ENCODE results near the gene F2. TPM values are rescaled to one million over a fixed set of nuclear protein-coding genes. Genes with fewer than 3 reads are reported as not detected.

The F2 gene
- total RNA-seq, 1 donor from 2014 or later, result not detected

DNA sequence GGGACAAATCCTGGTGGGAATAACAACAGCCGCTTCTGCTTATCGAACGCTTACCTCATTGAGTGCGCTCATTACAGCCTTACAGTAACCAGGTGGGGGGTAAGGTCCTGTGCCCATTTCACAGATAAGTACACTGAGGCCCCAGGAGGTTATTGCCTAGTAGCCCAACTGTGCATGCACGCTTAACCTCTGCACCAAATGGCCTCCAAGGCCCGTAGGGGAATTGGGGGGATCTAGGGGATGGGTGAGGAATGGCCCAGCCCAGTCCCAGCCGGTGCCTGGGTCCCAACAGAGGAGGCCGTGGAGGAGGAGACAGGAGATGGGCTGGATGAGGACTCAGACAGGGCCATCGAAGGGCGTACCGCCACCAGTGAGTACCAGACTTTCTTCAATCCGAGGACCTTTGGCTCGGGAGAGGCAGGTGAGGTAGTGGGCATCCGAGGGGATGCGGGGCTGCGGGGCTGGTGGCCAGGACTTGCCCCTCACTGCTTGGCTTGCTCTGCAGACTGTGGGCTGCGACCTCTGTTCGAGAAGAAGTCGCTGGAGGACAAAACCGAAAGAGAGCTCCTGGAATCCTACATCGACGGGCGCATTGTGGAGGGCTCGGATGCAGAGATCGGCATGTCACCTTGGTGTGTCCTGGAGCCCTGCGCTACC lies 7.3 kb downstream of the F2 start:
- Mint-ChIP-seq H3K9me3 (no peaks in the 10 kb centered on the region), H3K4me3 (no peak overlapping the region), H3K4me1 (peaks cover 9% of the 10 kb centered on the region), H3K27ac (no peak overlapping the region), H3K36me3 (no peaks in the 10 kb centered on the region), H3K27me3 (ENCODE audit: insufficient read depth, low read depth) (peaks cover 6% of the 10 kb centered on the region)
- no peaks in the 10 kb centered on the region for H3F3A ChIP-seq (ENCODE audit: low read depth)
- no peaks in the 10 kb centered on the region for H4K20me1 ChIP-seq (ENCODE audit: low read depth)
- no peak for DNase-seq (ENCODE audit: low spot score)
- H3K9me3 ChIP-seq (ENCODE audit: low read depth), result no peaks in the 10 kb centered on the region
- H3K4me3 ChIP-seq, result no peak overlapping the region
- TF ChIP-seq EZH2phosphoT487 (IDR thresholded peaks at IDR 0.05), result no peak
- no peak for TF ChIP-seq EZH2 (IDR thresholded peaks at IDR 0.05)
- TF ChIP-seq, protein P1, sequence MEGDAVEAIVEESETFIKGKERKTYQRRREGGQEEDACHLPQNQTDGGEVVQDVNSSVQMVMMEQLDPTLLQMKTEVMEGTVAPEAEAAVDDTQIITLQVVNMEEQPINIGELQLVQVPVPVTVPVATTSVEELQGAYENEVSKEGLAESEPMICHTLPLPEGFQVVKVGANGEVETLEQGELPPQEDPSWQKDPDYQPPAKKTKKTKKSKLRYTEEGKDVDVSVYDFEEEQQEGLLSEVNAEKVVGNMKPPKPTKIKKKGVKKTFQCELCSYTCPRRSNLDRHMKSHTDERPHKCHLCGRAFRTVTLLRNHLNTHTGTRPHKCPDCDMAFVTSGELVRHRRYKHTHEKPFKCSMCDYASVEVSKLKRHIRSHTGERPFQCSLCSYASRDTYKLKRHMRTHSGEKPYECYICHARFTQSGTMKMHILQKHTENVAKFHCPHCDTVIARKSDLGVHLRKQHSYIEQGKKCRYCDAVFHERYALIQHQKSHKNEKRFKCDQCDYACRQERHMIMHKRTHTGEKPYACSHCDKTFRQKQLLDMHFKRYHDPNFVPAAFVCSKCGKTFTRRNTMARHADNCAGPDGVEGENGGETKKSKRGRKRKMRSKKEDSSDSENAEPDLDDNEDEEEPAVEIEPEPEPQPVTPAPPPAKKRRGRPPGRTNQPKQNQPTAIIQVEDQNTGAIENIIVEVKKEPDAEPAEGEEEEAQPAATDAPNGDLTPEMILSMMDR (IDR thresholded peaks at IDR 0.05), result no peak
- H3K4me1 ChIP-seq, result no peaks in the 10 kb centered on the region
- H3K4me2 ChIP-seq, result no peak overlapping the region
- no peaks in the 10 kb centered on the region for H3K36me3 ChIP-seq
- no peaks in the 10 kb centered on the region for H3K27me3 ChIP-seq
- H3K9ac ChIP-seq, result no peak overlapping the region
- H2AFZ ChIP-seq (replicated peaks), result no peak overlapping the region
- H3K27ac ChIP-seq, result no peak overlapping the region
- no peaks in the 10 kb centered on the region for H3K79me2 ChIP-seq (ENCODE audit: low read depth)

DNA sequence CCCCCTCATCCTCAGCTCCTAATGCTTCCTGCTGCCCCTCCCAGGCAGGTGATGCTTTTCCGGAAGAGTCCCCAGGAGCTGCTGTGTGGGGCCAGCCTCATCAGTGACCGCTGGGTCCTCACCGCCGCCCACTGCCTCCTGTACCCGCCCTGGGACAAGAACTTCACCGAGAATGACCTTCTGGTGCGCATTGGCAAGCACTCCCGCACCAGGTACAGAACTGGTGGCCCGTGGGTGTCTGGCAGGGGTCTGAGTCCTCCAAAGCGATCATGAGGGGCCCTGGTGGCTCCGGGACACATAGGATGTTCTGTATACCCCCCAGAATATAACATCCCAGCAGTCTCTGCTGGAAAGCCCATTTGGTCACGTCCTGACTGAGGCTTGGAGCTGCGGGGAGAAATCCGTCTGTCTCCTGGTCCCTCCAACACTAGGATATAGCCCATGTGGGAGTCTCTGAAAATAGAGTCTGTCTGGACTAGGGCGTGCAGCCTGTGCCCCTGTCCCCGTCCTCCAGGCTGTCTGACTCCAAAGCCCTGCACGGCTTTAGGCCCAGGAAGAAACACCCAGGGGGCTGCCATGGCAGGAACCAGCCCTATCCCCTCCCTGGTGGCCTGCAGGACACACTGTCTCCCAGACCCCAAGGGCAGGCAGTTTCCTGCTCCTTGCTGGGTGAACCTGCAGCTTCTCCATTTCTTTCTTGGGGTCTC lies 9.1 kb downstream of the F2 start:
- Histone ChIP-seq H3F3A (ENCODE audit: low read depth) (no peaks in the 10 kb centered on the region), H4K20me1 (ENCODE audit: low read depth) (no peaks in the 10 kb centered on the region), H3K4me1 (no peaks in the 10 kb centered on the region), H3K36me3 (no peaks in the 10 kb centered on the region), H3K9ac (no peak overlapping the region), H3K79me2 (ENCODE audit: low read depth) (no peaks in the 10 kb centered on the region), H3K27ac (no peak overlapping the region), H3K27me3 (no peaks in the 10 kb centered on the region), H2AFZ (replicated peaks) (no peak overlapping the region), H3K9me3 (ENCODE audit: low read depth) (no peaks in the 10 kb centered on the region), H3K4me2 (no peak overlapping the region), H3K4me3 (no peak overlapping the region)
- no peaks in the 10 kb centered on the region for H3K9me3 Mint-ChIP-seq
- no peak for DNase-seq (ENCODE audit: low spot score)
- no peak overlapping the region for H3K27ac Mint-ChIP-seq
- H3K4me1 Mint-ChIP-seq, result peaks cover 9% of the 10 kb centered on the region
- no peak overlapping the region for H3K4me3 Mint-ChIP-seq
- TF ChIP-seq EZH2 (IDR thresholded peaks at IDR 0.05) (no peak), EZH2phosphoT487 (IDR thresholded peaks at IDR 0.05) (no peak)
- TF ChIP-seq, protein P1 (IDR thresholded peaks at IDR 0.05), result no peak
- no peaks in the 10 kb centered on the region for H3K27me3 Mint-ChIP-seq (ENCODE audit: insufficient read depth, low read depth)
- no peaks in the 10 kb centered on the region for H3K36me3 Mint-ChIP-seq

DNA sequence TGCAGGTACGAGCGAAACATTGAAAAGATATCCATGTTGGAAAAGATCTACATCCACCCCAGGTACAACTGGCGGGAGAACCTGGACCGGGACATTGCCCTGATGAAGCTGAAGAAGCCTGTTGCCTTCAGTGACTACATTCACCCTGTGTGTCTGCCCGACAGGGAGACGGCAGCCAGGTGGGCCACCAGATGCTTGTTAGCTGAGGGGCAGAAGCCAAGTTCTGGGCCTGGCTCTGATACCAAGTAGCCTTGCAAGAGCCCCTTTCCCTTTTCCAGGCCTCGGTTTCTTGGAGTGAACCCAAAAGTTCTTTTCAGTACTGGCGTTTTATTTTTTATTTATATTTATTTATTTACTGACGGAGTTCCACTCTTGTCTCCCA lies 9.6 kb downstream of the F2 start:
- Mint-ChIP-seq H3K27ac (no peak overlapping the region), H3K27me3 (ENCODE audit: insufficient read depth, low read depth) (no peaks in the 10 kb centered on the region), H3K4me3 (no peak overlapping the region), H3K36me3 (no peaks in the 10 kb centered on the region), H3K4me1 (peaks cover 9% of the 10 kb centered on the region), H3K9me3 (no peaks in the 10 kb centered on the region)
- no peak for DNase-seq (ENCODE audit: low spot score)
- Histone ChIP-seq H3K27me3 (no peaks in the 10 kb centered on the region), H2AFZ (replicated peaks) (no peak overlapping the region), H3K9ac (no peak overlapping the region), H3K4me2 (no peak overlapping the region), H3F3A (ENCODE audit: low read depth) (no peaks in the 10 kb centered on the region), H3K27ac (no peak overlapping the region), H3K9me3 (ENCODE audit: low read depth) (no peaks in the 10 kb centered on the region), H3K4me3 (no peak overlapping the region), H3K4me1 (no peaks in the 10 kb centered on the region), H3K36me3 (no peaks in the 10 kb centered on the region), H3K79me2 (ENCODE audit: low read depth) (no peaks in the 10 kb centered on the region), H4K20me1 (ENCODE audit: low read depth) (no peaks in the 10 kb centered on the region)
- TF ChIP-seq EZH2 (IDR thresholded peaks at IDR 0.05) (no peak), EZH2phosphoT487 (IDR thresholded peaks at IDR 0.05) (no peak)
- TF ChIP-seq, protein P1 (IDR thresholded peaks at IDR 0.05), result no peak

Data from neural progenitor cell (in vitro differentiated cells).